Loucy (cell line): ENCODE results near the gene PKP3.

Experiments
- H2AFZ ChIP-seq: fragments of 200-600 bp; sonication (generic); 2 replicates; pipeline ENCODE4 v1.6.0; 2016; ENCODE audit warnings: antibody characterized with exemption, mild to moderate bottlenecking, low read length, moderate library complexity
- H3F3A ChIP-seq: fragments of 200-600 bp; 2 replicates; pipeline ENCODE4 v1.6.0; 2016; ENCODE audit warnings: antibody characterized with exemption, low read depth, mild to moderate bottlenecking
- H3K27me3 ChIP-seq: fragments of 200-600 bp; sonication (generic); 2 replicates; pipeline ENCODE4 v1.6.1; 2014; ENCODE audit warnings: low read length, mild to moderate bottlenecking; ENCODE audit not compliant: insufficient read depth, poor library complexity, severe bottlenecking
- H3K36me3 ChIP-seq: fragments of 200-600 bp; sonication (generic); 2 replicates; pipeline ENCODE4 v1.6.1; 2016; ENCODE audit warnings: low read length; ENCODE audit not compliant: insufficient read depth
- H3K4me1 ChIP-seq: fragments of 200-600 bp; sonication (generic); 2 replicates; pipeline ENCODE4 v1.5.1; 2014; ENCODE audit warnings: low read length, mild to moderate bottlenecking; ENCODE audit not compliant: insufficient read depth, poor library complexity, severe bottlenecking
- H3K4me2 ChIP-seq: fragments of 200-600 bp; sonication (generic); 2 replicates; pipeline ENCODE4 v1.6.0; 2014; ENCODE audit warnings: antibody characterized with exemption, low read length, low read depth, mild to moderate bottlenecking; ENCODE audit not compliant: poor library complexity, severe bottlenecking
- H3K4me3 ChIP-seq: fragments of 200-600 bp; sonication (generic); 2 replicates; pipeline ENCODE4 v1.5.1; 2014; ENCODE audit warnings: low read length, mild to moderate bottlenecking, mixed read lengths; ENCODE audit not compliant: poor library complexity, severe bottlenecking
- H3K79me2 ChIP-seq: fragments of 200-600 bp; sonication (generic); 2 replicates; pipeline ENCODE4 v1.6.1; 2014; ENCODE audit warnings: low read length; ENCODE audit not compliant: insufficient read depth
- H3K9ac ChIP-seq: fragments of 200-600 bp; sonication (generic); 2 replicates; pipeline ENCODE4 v1.6.0; 2014; ENCODE audit warnings: mild to moderate bottlenecking, low read depth, low read length, moderate library complexity; ENCODE audit not compliant: poor library complexity, severe bottlenecking
- H3K9me2 ChIP-seq: fragments of 200-600 bp; sonication (generic); replicated peaks from 2 replicates; pipeline ENCODE4 v1.6.1; 2016; ENCODE audit warnings: low read depth, low read length, mixed read lengths
- H3K9me3 ChIP-seq: fragments of 200-600 bp; sonication (generic); 2 replicates; pipeline ENCODE4 v1.6.1; 2014; ENCODE audit warnings: mild to moderate bottlenecking, antibody characterized with exemption, low read length, low read depth; ENCODE audit not compliant: insufficient read depth
- H4K20me1 ChIP-seq: fragments of 200-600 bp; sonication (generic); 2 replicates; pipeline ENCODE4 v1.6.0; 2014; ENCODE audit warnings: antibody characterized with exemption, low read length, mild to moderate bottlenecking; ENCODE audit not compliant: insufficient read depth, poor library complexity, severe bottlenecking
- CTCF ChIP-seq: fragments of 200-600 bp; sonication (generic); conservative IDR thresholded peaks from 2 replicates; pipeline ENCODE4 v1.5.1; 2014; ENCODE audit warnings: mild to moderate bottlenecking, antibody characterized with exemption, low read length
- EZH2phosphoT487 ChIP-seq: fragments of 200-600 bp; IDR thresholded peaks from 2 replicates; pipeline ENCODE4 v1.6.1; 2018; ENCODE audit warnings: antibody characterized with exemption, mild to moderate bottlenecking, moderate library complexity, borderline replicate concordance

Gene PKP3

GRCh38 chr11:428295-428694 lies 34.3 kb downstream of the PKP3 start:
- Histone ChIP-seq H3F3A (no peaks in the 10 kb centered on the region), H3K36me3 (no peaks in the 10 kb centered on the region), H3K9me3 (no peaks in the 10 kb centered on the region), H3K4me3 (no peak overlapping the region), H3K9ac (no peak overlapping the region), H3K4me2 (no peak overlapping the region), H3K79me2 (no peaks in the 10 kb centered on the region), H2AFZ (no peak overlapping the region), H4K20me1 (no peaks in the 10 kb centered on the region), H3K9me2 (no peaks in the 10 kb centered on the region), H3K4me1 (no peaks in the 10 kb centered on the region), H3K27me3 (no peaks in the 10 kb centered on the region)
- no peak for TF ChIP-seq CTCF

GRCh38 chr11:429391-429790 lies 35.4 kb downstream of the PKP3 start:
- TF ChIP-seq CTCF (no peak), EZH2phosphoT487 (no peak)

GRCh38 chr11:429931-430456 lies 36.0 kb downstream of the PKP3 start:
- H4K20me1 ChIP-seq = no peaks in the 10 kb centered on the region
- TF ChIP-seq EZH2phosphoT487 = no peak
- no peak for TF ChIP-seq CTCF
- no peaks in the 10 kb centered on the region for H3K36me3 ChIP-seq
- no peak overlapping the region for H3K9ac ChIP-seq
- H3K9me3 ChIP-seq = no peaks in the 10 kb centered on the region
- no peak overlapping the region for H3K4me2 ChIP-seq
- no peaks in the 10 kb centered on the region for H3K9me2 ChIP-seq
- no peaks in the 10 kb centered on the region for H3K27me3 ChIP-seq
- no peaks in the 10 kb centered on the region for H3K79me2 ChIP-seq
- H3K4me1 ChIP-seq = no peaks in the 10 kb centered on the region
- no peak overlapping the region for H2AFZ ChIP-seq
- no peaks in the 10 kb centered on the region for H3F3A ChIP-seq
- no peak overlapping the region for H3K4me3 ChIP-seq

More at GRCh38 chr11:429391-429790, 35.4 kb downstream of the PKP3 start:
- Histone ChIP-seq H3K27me3 (no peaks in the 10 kb centered on the region), H3K9me3 (no peaks in the 10 kb centered on the region), H3K4me2 (no peak overlapping the region), H4K20me1 (no peaks in the 10 kb centered on the region), H3K4me3 (no peak overlapping the region), H3F3A (no peaks in the 10 kb centered on the region), H2AFZ (no peak overlapping the region), H3K36me3 (no peaks in the 10 kb centered on the region), H3K9ac (no peak overlapping the region), H3K79me2 (no peaks in the 10 kb centered on the region), H3K4me1 (no peaks in the 10 kb centered on the region), H3K9me2 (no peaks in the 10 kb centered on the region)
